MV-4-11 (cell line): Measurements from ENCODE around the gene MYLK2.
A peak's percentile ranks its signal among the peaks of the same experiment; 100 is the strongest.
"Not testable (repeated sequence)": the region's sequence is repeated elsewhere in the genome, so short reads cannot be mapped to it uniquely, and the experiment has no call there.

Experiments used
- DNase-seq: peaks from one replicate; lab custom pipeline; 2025; lab: John Stamatoyannopoulos, UW

MYLK2 gene

DNA sequence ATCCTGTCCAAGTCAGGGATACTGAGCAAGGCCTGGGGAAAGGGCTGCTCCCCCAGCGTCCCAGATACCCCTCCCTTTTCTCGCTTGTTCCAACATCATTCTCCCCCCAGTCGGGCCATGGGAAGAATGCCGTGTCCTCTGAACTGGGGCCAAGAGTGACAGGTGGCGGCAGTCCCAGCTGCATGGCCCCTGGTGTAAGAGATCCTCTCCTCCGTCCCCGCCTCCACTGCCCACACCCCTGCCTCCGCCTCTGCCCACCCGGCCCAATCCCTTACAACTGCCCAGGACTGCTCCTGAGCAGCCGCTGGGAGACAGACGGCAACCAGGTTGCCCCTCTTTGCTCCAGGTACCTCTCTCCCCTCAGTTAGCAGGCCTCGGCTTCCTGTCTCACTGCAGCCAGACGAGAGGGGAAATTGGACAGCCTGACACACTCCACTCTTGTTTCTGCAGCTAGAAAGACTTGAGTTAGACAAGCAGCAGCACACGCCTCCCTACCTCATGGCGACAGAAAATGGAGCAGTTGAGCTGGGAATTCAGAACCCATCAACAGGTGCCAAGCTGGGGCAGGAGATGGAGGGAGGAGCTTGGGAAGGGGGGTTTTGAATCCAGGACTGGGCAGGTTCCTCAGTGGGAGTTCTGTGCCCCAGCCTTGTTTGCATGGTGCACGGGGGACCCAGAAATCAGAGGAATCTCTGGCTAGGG is at the start of gene MYLK2:
MYLK2 (plus strand) TSS at position 274 of the 702 bp plus-strand sequence; CDS start at position 499, 225 bp downstream.
- DNase-seq = no peak

DNA sequence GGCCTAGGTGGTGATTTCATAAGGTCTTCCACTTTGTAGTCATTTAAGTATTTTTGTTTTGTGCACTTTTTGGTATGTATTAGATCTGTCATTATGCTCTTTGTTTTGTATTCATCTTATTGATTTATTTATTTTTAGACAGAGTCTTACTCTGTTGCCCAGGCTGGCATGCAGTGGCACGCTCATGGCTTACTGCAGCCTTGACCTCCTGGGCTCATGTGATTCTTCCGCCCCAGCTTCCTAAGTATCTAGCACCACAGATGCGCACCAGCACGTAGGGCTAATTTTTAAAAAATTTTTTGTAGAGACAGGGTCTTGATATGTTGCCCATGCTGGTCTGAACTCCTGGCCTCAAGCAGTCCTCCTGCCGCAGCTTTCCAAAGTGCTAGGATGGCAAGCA is 49.5 kb upstream of the MYLK2 start:
- no peak for DNase-seq

DNA sequence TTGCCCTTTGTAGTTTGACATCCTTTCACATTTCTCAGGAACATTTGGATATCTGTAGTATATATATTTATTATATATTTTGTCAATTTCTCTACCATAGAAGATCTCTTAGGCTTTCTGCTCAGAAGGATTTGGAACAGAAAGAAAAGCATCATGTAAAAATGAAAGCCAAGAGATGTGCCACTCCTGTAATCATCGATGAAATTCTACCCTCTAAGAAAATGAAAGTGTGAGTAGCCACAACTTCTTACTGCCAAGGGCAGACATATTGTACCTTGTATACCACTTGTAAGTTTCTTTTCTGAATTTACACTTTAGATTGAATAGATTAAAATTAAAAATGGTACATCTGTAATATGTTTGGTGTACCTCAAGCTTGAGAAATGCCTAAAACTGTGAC is 48.9 kb upstream of the MYLK2 start:
- DNase-seq = no peak

DNA sequence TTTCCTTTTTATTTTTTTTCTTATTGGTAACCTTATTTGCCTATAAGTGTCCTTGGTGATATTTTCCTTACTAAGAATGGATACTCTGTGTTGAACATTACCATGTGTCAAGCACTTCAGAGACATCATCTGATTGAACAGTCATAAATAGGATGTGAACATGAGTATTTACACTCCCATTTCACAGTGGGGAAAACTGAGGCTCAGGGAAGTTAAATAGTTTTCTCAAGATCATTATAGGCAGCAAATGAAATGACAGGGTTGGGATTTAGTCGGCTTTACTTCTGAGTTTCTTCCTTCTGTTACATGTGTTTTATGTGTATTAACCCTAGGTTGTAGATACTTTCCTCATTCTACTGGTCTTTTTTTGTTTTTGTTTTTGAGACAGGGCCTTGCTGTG is 44.7 kb upstream of the MYLK2 start:
- DNase-seq = no peak

DNA sequence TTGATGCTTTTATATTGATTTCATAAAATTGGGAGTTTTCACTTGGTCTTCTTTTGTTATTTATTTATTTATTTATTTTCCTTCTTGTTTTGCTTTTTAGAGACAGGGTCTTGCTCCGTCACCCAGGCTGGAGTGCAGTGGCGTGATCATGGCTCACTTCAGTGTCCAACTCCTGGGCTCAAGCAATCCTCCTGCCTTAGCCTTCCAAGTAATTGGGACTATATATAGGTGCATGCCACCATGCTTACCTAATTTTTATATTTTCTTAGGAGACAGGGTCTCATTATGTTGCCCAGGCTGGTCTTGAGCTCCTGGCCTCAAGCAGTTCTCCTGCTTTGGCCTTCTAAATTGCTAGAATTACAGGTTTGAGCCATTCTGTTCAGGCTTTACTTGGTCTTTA is 38.3 kb upstream of the MYLK2 start:
- DNase-seq = no peak

DNA sequence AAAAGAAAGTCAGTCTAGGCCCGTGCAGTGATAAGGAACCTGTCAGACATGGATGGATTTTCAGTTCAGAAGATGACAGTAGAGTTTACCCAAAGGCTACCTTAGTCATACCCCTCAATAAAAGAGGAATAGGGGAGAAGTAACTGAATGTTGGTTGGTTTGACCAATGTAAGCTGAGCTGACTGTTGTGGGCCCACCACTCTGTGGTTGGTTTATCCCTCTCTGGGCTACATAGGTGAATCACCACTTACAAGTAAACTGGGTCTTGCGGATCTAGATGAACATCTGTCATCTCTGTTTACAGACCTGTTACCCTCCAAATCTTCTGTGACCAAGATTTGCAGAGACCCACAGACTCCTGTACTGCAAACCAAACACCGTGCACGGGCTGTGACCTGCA is 37.2 kb upstream of the MYLK2 start:
- no peak for DNase-seq

DNA sequence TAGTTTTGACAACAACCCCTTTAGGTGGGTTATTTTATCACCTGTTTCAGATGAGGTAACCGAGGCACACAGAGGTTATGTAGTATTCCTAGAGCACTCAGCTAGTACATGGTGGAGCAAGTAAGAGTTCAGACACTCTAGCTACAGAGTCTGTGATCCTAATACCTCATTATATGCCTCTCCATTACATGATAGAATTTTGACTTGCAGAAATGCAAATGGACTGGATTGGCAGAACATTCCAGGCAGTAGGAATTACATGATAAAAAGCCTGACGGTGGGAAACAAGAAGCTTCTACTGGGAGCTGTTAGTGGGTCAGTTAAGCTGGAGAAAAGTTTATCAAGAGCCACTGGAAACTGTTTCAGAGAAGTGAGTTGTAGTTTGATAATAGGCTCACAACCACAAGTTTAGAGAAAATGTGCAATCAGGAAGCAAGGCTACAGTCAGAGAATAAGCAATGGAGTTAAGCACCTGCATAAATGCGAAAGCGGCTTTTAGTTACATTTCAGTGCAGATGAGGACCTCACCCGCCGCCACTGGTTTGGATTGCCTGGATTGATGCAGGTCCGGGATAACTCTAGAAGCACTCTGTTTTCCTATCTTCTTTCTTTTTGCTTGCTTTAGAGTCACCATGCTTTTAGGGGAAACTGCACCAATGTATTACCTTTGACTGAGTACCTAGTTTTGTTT is 34.7 kb upstream of the MYLK2 start:
- DNase-seq = no peak

DNA sequence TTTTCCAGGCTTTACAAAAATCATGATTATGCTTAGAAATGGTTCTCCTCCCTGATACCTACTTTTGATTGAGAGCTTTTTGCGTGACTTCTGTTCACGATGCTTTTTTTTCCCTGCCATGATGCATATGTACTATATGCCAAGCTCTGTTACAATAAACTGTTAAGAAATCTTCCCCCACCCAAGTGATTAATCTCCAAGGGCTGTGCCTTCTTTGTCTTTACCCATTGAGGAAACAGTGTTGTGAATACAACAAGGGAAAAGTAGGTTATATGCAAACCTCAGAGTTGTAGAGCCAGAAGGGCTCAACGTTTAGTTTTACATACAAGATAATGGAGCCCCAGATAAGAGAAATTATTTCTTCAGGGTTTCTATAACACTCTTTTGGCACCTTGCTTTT is 34.1 kb upstream of the MYLK2 start:
- no peak for DNase-seq

DNA sequence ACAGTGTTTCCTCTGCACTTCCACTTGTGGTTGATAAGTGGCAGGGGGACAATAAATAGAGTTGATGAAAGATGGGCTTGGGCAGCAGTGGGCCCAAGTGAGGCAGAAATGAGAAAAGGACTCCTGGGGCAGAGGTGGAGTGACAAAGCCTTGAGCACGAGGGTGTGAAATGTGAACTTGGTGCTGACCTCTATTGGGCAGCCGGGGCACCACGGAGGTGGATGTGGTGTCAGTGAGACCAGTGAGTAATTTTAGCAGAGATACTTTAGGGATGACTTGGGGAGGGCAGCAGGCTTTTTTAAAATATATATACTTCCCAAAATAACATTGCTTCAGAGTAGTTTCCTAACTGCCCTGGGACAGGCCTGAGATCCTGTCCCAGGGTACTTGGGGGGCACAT is 30.6 kb upstream of the MYLK2 start:
- no peak for DNase-seq

DNA sequence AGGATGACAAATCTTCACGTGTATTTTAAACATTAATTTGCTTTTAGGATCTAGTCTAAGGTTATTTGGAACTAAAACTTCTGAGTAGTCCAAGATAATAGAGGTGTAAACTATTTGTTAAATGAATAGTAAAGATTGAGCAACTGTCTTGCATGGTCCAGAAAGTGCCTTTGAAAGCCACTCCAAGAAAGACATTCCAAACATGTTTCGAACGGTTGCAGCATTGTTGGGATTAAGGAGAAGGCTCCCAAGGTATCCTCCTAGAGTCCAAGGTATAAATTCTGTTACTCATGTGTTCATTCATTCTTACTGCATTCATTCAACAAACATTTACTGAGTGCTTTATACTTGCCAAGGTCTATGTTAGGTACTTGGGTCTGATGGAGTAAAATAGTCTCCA is 28.8 kb upstream of the MYLK2 start:
- no peak for DNase-seq

DNA sequence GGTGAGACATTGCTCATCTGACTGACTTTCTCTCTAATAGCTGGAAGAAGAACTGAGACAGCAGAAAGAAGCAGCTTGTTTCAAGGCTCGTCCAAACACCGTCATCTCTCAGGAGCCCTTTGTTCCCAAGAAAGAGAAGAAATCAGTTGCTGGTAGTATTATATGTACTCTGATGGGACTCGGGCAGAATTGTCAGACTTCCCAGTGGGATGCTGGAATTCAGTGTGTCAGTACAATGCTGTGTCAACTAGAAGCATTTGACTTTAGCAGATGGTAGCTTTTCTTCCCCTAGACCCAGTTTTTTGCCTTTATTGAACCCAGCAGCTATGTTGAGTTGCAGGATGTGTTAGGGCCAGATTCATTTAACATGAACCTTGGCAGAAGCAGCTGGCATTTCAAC is 21.8 kb upstream of the MYLK2 start:
- no peak for DNase-seq

DNA sequence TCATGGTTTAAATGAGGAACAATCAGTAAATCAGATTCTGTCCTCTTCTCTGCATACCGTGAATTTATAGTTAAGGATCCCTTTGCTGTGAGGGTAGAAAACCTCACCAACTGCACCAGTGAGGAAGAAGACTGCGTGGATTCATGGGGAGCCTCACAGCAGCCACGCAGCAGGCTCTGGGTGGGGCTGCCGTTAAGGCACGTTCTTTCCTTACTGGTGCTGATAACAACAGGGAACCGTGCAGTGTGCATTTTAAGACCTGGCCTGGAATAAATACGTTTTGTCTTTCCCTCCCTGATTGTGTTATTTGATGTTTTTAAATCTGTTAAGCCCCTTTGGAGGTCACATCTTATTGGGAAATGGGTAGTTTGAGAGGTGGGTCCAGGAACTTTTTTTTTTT is 17.6 kb upstream of the MYLK2 start:
- no peak for DNase-seq

DNA sequence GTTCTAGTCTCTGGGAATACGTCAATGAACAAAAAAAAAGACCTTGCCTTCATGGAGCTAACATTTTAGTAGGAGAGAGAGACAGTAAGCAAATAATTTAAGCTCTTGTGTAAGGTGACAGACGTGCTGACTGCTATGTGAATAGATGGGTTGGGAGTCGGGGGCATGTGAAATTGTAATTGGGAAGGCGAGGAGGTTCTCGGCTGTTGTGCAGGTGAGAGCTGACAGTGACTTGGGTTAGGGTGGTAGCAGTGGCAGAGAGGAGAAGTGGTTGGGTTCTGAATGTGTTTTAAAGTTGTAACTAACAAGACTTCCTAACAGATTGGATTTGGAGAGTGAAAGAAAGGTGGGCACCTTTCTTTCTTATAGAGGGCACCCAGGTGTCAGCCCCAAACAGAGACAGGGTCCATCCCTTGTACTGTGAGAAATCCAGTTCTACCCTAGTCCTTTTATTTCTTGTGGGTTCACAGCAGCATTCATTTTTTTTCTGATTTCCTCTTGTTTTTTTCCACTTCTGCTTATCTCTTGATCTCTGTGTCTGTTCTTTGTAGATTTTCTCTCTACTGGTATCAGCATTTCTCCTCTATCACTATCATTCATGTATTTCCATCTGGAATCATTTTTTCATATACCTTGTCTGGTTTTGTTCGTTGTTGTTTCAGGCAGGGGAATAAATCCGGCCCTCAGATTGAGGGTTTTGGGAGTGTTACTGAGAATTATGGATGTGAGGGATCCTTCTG is 15.4 kb upstream of the MYLK2 start:
- no peak for DNase-seq

DNA sequence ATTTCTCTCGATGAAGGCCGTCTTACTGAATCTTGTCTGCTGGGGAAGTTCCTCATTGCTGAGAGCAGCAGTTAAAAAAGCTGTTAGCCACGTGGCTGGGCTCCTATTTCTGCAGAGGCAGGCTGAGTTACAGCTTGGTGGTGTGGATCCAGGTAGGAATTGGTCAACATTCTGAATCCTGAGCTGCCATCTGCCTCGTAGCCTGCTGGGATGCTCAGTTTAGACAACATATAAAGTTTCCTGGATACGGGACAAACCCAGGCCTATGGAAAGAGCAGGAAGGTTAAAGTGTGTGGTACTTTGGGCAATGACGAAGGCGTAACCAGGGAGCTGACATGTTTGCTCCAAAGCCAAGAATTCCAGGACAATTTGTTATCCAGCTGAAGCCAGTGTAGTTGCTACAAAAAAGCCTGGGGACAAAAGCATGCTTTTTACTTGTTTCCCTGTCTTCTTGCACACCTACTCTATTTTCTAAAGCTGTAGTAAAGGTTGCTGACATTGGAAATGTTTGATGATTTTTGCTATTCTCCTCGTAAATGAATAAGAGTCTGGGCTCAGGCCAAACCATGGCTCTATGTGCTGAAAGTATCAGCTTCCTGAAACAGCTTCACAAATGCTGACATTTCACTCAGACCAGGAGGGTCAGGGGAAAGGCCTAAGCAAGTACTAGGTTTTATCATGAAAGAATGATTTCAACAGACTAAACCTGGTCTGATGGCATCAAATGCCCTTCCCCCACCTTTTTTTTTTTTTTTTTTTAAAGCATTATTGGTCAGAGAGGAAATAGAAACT is 12.4 kb upstream of the MYLK2 start:
- peak; percentile 73 for DNase-seq

DNA sequence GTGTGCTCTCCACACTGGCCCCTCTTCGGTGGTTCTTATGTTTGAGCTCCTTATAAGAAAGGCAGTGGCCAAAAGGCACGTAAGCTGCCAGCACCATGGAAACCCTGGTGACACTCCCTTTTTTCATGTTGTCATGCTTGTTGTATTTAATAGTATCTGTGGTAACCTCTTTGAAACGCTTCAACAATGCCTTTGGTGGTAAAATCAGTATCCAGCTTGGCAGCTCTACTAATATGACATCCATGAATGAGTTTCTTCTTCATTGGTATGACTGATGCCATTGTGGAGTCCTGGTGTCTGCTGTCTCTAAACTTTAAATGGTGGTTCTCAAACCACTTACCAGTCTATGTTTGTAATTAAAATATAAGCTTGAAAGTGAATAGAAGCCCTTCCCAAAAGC is 10.7 kb upstream of the MYLK2 start:
- no peak for DNase-seq

DNA sequence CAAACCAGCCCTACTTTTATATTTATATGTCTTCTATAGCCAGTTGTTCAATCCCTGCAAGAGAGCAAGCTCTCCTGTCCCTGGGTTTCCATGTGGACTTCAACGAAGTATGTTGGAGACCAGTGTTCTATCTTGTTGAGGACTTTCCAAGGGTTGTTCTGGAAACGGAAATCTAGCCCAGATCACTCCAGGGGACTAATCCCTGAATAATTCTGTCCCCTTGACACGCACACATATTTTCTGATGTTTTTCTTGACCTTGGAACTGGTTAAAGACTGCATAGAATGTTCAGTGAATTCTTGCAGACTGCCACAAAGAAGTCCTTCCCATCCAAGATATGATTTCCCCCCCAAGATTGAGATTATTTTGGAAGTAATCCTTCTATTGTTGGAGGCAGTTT is 9.5 kb upstream of the MYLK2 start:
- no peak for DNase-seq

DNA sequence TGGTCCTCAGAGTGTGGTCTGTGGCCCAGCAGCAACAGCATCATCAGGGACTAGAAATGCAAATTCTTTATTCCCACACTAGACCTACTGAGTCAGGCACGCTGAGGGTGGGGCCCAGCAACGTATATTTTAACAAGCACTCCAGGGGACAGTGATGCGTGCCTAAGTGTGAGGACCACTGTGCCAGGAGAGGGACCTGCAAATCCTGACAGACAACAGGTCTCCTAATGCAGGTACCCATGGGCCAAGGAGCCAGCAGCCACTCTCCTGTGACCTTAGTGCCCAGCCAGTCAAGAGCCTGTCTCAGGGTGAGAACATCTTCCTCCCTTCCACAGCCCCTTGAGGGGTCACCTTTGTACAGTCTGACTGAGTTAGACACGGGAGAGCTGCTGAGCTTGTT is 8.0 kb upstream of the MYLK2 start:
- no peak for DNase-seq

DNA sequence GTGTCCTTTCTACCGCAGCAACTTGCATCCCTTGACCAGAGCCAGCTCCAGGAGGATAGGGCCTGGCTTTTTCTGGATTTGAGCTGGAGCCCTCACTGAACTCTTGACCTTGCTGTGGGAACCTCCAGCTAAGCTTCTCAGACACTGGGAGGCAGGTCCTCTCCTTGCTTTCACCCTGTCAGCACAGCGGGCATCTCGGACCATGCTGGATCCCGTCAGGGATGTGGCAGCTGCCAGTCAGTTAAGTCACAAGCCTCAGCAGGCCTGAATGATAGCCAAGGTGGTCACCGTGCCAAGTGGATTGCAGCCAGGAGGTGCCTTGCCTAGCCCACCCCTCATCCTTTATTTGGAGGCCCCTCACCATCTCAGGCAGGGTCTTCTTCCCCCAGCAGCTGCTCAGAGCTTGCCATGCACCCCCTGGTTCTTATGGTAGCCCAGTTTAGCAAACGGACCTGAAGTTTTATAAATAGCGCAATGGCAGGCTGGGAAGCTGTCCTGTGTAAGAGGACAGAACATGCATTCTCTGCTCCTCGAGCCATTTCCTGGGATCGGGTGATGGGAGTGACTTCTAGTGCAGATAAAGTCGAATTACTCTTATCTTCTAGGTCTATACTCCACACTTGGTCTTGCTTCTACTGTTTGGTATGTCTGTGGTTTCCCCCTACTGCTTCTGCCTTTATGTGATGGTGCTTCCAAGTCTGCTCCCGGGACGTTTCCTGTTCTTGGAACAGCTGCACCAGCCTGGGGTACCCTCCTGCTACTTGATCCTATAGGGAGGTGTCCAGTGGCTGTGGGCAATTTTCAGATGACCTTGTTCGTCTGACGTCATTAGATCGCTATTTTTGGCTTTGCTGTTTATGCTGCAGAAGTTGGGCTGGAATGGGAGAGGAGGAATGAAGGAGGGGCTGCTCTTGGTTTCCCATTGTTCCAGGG is 7.1 kb upstream of the MYLK2 start:
- DNase-seq = no peak

DNA sequence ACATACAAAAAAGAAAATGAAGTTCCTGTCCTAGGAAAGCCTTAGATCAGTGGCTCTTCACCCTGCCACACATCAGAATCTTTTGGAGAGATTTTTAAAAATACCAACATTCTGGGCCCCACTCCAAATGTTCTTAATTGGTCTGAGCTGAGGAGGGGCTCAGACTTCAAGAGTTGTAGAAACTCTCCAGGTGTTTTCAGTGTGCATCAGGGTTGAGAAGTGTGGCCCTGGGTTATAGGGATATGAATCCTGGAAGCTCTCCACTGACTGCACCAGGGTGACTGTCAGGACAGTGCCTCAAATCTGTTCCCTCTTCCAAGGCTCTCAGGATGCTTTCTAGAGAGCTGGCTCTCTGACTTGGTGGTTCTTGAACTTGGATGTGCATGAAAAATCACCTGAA is 5.5 kb upstream of the MYLK2 start:
- no peak for DNase-seq

DNA sequence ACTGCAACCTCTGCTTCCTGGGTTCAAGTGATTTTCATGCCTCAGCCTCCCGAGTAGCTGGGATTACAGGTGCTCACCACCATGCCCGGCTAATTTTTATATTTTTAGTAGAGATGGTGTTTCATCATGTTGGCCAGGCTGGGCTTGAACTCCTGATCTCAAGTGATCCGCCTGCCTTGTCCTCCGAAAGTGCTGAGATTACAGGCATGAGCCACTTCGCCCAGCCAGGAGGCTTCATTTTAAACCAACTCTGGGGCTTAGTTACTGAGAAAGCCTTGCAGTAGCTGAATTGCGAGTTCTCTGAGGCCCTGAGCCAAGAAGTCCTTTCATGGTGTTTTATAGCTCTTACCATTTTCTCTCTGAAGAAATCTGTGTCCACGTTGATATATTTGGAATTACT is 5.0 kb upstream of the MYLK2 start:
- DNase-seq = not testable (repeated sequence)
